HG03354 (cell line): ENCODE measurements around the gene KBTBD8.
A peak's percentile ranks its signal among the peaks of the same experiment; 100 is the strongest.

Experiments used
- ATAC-seq: cut with Tn5 transposase; IDR thresholded peaks from one replicate; pipeline ENCODE4 v1.9.1; 2021; ENCODE audit warnings: mild to moderate bottlenecking; ENCODE audit not compliant: unreplicated experiment, poor library complexity, severe bottlenecking

Gene KBTBD8

GRCh38 chr3:67030785-67031740 is 33.0 kb downstream of the KBTBD8 start:
- peak; percentile 73 for ATAC-seq

- no peak for ATAC-seq
Observed at GRCh38 chr3:67031986-67032385, 33.9 kb downstream of the KBTBD8 start.

DNA sequence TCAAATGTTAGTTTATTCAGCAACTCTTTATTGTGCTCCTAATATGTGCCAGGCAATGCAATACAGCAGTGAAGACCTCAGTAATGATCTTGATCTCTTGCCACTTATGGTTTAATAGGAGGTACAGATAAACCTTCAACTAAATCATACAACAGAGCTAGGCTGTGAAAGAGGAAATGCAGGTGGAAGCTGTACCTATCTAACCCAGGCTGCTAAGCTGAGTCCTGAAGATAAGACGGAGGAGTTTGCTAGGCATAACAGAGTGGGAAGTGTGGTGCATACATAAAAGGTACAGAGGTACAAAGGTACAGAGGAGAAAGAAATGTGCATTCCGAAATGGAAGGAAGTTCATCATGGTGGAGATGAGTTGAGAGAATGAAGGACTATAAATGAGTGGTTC is 35.0 kb downstream of the KBTBD8 start:
- ATAC-seq = no peak

GRCh38 chr3:67034371-67034770 is 36.3 kb downstream of the KBTBD8 start:
- no peak for ATAC-seq

DNA sequence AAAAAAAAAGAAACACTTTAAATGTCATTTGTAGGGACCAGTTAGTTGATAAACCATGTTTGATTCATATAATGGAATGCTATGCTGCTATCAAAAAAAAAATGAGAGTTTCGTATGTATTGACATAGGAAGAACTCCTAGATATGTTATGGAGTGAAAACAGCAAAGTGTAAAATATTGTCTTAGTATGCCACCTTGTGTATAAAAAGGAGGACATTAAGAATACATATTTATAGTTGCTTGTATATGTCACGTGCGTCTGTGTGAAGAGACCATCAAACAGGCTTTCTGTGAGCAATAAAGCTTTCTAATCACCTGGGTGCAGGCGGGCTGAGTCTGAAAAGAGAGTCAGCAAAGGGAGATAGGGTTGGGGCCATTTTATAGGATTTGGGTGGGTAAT is 39.5 kb downstream of the KBTBD8 start:
- ATAC-seq = no peak

- no peak for ATAC-seq
Observed at GRCh38 chr3:67044295-67044694, 46.2 kb downstream of the KBTBD8 start.

DNA sequence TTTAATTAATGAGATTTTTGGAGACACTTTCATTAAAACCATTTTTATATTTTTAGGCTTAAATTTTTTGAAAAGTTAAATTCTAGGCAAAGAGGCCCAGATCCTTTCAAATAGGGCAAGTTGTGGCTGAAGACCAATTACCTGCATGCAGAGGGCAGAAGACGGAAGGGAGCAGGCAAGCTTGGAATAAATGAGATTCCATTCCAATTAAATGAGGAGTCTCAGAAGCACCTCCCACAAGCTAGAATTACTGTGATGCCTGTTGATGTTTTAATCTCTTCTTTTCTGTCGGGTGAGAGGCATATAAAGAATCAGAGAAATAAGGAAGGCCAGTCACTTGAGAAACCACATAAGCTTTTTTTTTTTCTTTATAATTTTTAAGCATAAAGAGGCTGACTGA is 46.8 kb downstream of the KBTBD8 start:
- no peak for ATAC-seq

DNA sequence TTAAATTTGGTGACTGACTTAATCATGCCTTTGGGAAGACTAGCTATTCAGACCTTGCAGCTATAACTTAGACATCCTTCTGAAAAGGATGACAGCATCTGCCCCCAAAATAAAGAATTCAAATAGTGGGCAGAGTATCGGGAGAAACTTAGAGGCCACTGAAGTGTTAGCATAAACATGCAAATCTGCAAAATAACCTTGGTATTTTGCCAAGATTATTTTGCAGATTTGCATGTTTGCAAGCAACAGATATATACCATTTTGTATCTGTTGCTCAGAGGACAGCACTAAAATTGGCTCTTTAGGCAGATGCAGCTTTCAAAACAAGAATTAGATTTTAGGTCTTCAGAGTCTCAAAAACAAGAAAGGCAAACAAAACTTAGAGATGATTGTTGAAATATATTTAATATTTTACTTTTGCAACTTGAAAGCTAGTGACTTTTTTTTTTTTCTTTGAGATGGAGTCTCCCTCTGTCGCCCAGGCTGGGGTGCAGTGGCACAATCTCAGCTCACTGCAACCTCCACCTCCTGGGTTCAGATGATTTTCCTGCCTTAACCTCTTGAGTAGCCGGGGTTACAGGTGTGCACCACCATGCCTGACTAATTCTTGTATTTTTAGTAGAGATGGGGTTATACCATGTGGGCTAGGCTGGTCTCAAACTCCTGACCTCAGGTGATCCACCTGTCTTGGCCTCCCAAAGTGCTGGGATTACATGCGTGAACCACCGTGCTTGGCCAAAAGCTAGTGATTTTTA is 47.8 kb downstream of the KBTBD8 start:
- ATAC-seq = no peak

DNA sequence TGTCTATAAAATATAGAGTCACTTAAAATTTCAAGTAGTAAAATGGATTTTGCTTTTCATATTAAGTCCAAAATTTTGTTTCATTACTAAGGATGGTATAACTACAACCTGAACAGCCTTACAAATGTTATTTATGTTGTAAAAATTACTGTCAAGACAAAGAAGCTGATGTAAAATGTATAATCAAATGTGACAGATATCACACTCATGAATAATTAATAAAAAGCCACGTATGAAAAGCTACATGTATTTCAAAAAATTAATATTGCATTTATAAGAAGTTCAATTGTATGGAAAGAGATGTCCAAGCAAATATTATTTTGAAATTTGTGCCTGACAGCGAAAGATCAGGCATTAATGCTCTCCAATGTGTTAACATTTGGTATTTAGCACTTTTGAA is 48.9 kb downstream of the KBTBD8 start:
- no peak for ATAC-seq

GRCh38 chr3:67048067-67048714 is 50.1 kb downstream of the KBTBD8 start:
- peak; percentile 98 for ATAC-seq

- peak; percentile 65 for ATAC-seq
Observed at GRCh38 chr3:67048715-67049074, 50.6 kb downstream of the KBTBD8 start.

GRCh38 chr3:67059443-67059842 is 61.3 kb downstream of the KBTBD8 start:
- ATAC-seq = no peak
